Nasal cavity respiratory epithelium epithelial cell of viscerocranial mucosa (primary cell): ENCODE data around the gene ANXA1. TPM values are rescaled to one million over a fixed set of nuclear protein-coding genes. Genes with fewer than 3 reads are reported as not detected.

Experiments
- total RNA-seq: library from RNA; depleted of rRNA; stranded (reverse); fragments of >200 nt; gene quantifications from 2 replicates; pipeline ENCODE4 v1.2.3, GENCODE V29; 2014

ANXA1 gene
- total RNA-seq: 1,566 and 1,907 TPM in 2 replicates

GRCh38 chr9:73151653-73152542 is at the start of gene ANXA1:
Gene ANXA1 (plus strand): TSS chr9:73151865. CDS start chr9:73158536, 6,671 bp downstream.

Other genes starting within 250 kb of the ANXA1 start
- 0.34 and 32.2 TPM in 2 replicates for gene ALDH1A1, start 198.8 kb upstream of the ANXA1 start, total RNA-seq